ENCODE data around the gene EGFL7.

The EGFL7 gene

GRCh38 chr9:136689108-136689460 lies 26.4 kb downstream of the EGFL7 start:
- no peak for DNase-seq (ENCODE audit: extremely low read depth, insufficient read length)
- no peak for TF ChIP-seq CTCF (IDR thresholded peaks at IDR 0.05; ENCODE audit: insufficient read depth, low read length, poor library complexity, severe bottlenecking)

GRCh38 chr9:136690104-136690805 lies 27.5 kb downstream of the EGFL7 start:
- no peak for TF ChIP-seq CTCF (IDR thresholded peaks at IDR 0.05; ENCODE audit: insufficient read depth, low read length, poor library complexity, severe bottlenecking)
- Histone ChIP-seq H3K27me3 (replicated peaks; ENCODE audit: control insufficient read depth, insufficient read depth, low read length) (no peaks in the 10 kb centered on the region; the same call in 1 of the 2 replicates), H3K36me3 (ENCODE audit: control insufficient read depth, insufficient read depth, low read length) (no peaks in the 10 kb centered on the region), H3K4me3 (replicated peaks; ENCODE audit: low read depth, low read length) (no peak overlapping the region)
- no peak for DNase-seq (ENCODE audit: extremely low read depth, insufficient read length)

More at GRCh38 chr9:136689108-136689460, 26.4 kb downstream of the EGFL7 start:
- Histone ChIP-seq H3K27me3 (replicated peaks; ENCODE audit: control insufficient read depth, insufficient read depth, low read length) (no peaks in the 10 kb centered on the region; the same call in 1 of the 2 replicates), H3K4me3 (replicated peaks; ENCODE audit: low read depth, low read length) (no peak overlapping the region), H3K36me3 (ENCODE audit: control insufficient read depth, insufficient read depth, low read length) (no peaks in the 10 kb centered on the region)

- no peak for DNase-seq (ENCODE audit: extremely low read depth, insufficient read length)
- H3K36me3 ChIP-seq (ENCODE audit: control insufficient read depth, insufficient read depth, low read length) = no peaks in the 10 kb centered on the region
- H3K4me3 ChIP-seq (replicated peaks; ENCODE audit: low read depth, low read length) = no peak overlapping the region
- no peak for TF ChIP-seq CTCF (IDR thresholded peaks at IDR 0.05; ENCODE audit: insufficient read depth, low read length, poor library complexity, severe bottlenecking)
- no peaks in the 10 kb centered on the region; the same call in 1 of the 2 replicates for H3K27me3 ChIP-seq (replicated peaks; ENCODE audit: control insufficient read depth, insufficient read depth, low read length)
These were observed 28.1 kb downstream of the EGFL7 start for GRCh38 chr9:136690806-136691261.

GRCh38 chr9:136691316-136692184 lies 28.8 kb downstream of the EGFL7 start:
- Histone ChIP-seq H3K36me3 (ENCODE audit: control insufficient read depth, insufficient read depth, low read length) (no peaks in the 10 kb centered on the region), H3K27me3 (replicated peaks; ENCODE audit: control insufficient read depth, insufficient read depth, low read length) (no peaks in the 10 kb centered on the region; the same call in 1 of the 2 replicates), H3K4me3 (replicated peaks; ENCODE audit: low read depth, low read length) (no peak overlapping the region)
- no peak for DNase-seq (ENCODE audit: extremely low read depth, insufficient read length)
- no peak for TF ChIP-seq CTCF (IDR thresholded peaks at IDR 0.05; ENCODE audit: insufficient read depth, low read length, poor library complexity, severe bottlenecking)

- H3K36me3 ChIP-seq (ENCODE audit: control insufficient read depth, insufficient read depth, low read length) = no peaks in the 10 kb centered on the region
- H3K27me3 ChIP-seq (replicated peaks; ENCODE audit: control insufficient read depth, insufficient read depth, low read length) = no peaks in the 10 kb centered on the region; the same call in 1 of the 2 replicates
- no peak overlapping the region for H3K4me3 ChIP-seq (replicated peaks; ENCODE audit: low read depth, low read length)
- DNase-seq (ENCODE audit: extremely low read depth, insufficient read length) = no peak
- no peak for TF ChIP-seq CTCF (IDR thresholded peaks at IDR 0.05; ENCODE audit: insufficient read depth, low read length, poor library complexity, severe bottlenecking)
These were observed 29.7 kb downstream of the EGFL7 start for GRCh38 chr9:136692185-136693134.
